ENCODE results near the gene NCCRP1.

The NCCRP1 gene

DNA sequence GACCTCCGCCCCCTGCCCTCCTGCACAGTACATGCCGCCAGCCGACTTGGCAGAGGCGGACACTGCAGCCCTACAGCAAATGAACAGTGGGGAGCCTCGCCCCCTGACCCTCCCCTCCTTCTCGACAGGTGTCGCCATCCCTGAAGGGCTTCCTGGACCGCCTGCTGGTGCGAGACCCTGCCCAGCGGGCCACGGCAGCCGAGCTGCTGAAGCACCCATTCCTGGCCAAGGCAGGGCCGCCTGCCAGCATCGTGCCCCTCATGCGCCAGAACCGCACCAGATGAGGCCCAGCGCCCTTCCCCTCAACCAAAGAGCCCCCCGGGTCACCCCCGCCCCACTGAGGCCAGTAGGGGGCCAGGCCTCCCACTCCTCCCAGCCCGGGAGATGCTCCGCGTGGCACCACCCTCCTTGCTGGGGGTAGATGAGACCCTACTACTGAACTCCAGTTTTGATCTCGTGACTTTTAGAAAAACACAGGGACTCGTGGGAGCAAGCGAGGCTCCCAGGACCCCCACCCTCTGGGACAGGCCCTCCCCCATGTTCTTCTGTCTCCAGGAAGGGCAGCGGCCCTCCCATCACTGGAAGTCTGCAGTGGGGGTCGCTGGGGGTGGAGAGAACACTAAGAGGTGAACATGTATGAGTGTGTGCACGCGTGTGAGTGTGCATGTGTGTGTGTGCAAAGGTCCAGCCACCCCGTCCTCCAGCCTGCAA is 18.3 kb upstream of the NCCRP1 start:
- in situ Hi-C loops (cut with MboI; ENCODE audit: low sequenced_read_pairs): no loop called here

DNA sequence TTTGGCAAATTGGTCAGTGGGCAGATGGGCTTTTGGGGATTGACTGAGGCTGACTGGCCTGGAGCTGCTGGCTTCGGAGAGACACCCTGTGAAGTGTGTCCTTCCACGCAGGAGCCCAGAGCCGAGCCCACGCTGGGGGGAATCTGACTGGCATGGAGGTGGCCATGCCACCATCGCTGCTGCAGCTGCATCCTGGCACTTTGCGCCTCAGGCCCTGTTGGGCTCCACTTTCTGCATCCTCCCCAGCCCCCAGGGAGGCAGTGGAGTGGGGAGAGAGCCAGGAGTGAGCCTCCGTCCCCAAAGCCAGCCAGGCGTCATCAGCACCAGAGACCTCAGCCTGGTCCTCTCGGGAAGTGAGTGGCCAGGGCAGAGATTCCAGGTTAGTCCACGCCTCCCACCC is 17.0 kb upstream of the NCCRP1 start:
- in situ Hi-C loops (cut with MboI; ENCODE audit: low sequenced_read_pairs): no loop called here

DNA sequence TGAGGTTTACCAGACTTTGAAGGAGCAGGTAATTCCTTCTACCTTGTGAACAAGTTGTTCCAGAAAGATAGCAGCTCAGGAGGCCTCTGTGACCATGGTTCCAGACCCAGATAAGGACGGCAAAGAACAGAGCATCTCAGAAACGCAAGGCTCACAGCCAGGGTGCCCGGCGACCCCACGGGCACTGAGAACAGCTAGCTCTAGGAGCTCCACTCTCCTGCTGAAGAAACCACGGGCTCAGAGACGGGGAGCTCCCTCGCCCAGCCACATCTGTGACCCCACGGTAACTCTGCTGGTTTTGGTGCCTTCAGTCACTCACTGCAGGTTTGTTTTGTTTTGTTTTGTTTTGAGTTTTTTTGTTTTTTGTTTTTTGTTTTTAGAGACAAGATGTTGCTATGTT is 16.0 kb upstream of the NCCRP1 start:
- in situ Hi-C loops (cut with MboI; ENCODE audit: low sequenced_read_pairs): no loop called here

DNA sequence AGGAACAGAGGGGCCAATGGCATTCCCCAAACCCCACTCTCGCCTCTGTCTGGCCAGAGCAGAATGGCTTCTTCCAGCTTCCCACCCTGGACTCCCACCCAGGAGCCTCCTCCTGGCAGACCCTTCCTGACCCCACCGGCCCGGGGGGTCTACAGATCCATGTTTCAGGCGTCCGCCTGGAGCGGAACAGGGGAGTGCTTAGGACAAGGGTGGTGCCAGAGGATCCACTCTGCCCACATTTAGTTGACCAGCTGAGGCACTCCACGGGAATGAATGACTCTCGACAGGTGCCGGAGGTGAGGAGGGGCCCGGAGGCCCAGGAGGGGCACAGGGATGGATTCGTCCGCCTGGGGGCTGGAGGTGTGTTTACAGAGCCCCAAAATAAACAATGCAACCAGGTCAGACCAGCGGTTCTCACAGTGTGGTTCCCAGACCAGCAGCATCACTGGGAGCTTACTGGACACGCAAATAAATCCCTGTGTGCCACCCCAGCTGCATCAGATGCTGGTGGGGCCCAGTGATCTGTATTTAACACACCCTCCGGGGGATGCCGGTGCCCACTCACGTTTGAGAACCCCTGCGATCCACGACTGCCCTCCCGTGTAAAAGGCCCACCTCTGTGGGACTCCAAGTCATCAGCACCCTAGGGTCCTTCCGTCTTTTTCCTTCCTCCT is 15.1 kb upstream of the NCCRP1 start:
- in situ Hi-C loops (cut with MboI; ENCODE audit: low sequenced_read_pairs): no loop called here

DNA sequence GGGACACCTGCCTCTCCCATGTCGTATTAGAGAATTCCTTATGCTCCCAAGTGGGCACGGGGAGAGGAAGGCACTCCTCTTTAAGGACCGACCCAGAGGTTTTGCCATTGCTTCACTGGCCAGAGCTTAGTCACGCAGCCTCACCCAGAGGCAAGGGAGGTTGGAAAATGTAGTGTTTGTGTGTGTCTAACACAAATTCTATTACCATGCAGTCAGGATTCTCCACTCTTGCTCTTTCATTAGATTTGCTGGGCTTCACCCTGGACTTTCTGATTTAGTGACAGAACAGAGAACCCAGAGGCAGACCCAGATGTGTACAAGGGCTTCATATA is 14.6 kb upstream of the NCCRP1 start:
- in situ Hi-C loops (cut with MboI; ENCODE audit: low sequenced_read_pairs): no loop called here

DNA sequence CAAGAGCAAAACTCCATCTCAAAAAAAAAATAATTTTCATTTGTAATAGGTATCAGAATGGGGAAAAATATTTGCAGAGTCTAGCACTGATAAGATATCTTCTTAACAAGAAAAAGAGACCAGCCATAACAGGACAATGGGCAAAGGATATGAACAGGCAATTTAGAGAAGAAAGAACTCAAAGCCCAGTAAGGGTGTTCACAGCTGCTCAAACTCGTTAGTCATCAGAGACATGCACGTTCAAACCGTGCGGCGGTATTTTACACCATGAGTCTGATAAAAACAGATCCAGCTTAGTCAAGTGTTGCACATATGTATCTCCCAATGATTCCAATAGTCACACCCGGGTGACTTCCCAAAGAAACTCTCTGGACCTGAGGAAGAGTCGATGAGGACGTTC is 13.7 kb upstream of the NCCRP1 start:
- in situ Hi-C loops (cut with MboI; ENCODE audit: low sequenced_read_pairs): no loop called here

DNA sequence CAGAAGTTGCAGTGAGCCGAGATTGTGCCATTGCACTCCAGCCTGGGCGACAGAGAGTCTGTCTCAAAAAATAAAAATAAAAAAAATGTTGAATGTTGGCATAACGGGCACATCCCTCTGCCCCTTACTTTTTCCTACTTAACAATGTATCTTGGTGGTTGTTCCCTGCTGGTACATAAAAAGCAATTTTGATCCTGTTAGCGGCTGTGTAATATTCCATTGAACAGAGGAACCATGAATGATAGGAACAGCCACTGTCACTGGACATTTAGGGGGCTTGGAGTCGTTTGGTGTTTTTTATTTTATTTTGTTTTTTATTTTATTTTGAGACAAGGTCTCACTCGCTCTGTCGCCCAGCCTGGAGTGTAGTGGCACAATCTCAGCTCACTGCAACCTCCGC is 10.4 kb upstream of the NCCRP1 start:
- in situ Hi-C loops (cut with MboI; ENCODE audit: low sequenced_read_pairs): no loop called here

DNA sequence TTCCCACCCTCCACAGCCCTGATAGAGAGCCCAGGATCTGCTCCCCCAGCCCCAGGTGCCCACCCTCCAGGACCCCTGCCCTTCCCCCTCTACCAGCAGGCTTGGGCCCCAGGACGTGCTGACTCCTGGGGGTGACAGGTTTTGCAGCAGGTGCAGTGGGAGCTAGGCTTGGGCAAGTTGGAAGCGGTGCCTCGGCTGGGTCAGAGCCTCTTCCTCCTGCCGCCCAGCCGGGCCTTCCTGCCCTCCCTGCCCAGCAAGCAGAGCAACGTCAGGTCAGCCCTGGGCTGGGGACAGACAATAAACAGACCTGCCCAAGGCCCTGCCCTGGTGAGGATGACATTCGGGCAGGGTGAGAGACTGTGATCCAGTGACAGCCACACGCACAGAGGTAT is 9.2 kb upstream of the NCCRP1 start:
- in situ Hi-C loops (cut with MboI; ENCODE audit: low sequenced_read_pairs): no loop called here

DNA sequence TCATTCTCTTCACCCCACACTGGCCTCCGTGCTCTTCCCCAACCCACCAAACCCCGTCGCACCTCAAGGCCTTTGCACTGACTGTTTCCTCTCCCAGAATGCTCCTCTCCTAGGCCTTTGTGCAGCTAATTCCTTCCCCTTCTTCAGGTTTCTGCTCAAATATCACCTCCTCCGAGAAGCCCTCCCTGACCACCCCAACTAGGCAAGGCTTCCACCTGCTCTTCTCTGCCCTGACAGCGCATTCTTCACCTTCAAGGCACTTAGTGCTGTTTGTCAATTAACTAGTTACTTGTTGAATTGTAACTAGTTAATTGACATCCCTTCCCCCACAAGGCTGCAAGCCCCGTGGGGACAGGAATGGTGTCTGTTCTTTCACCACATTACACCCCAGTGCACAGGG is 7.8 kb upstream of the NCCRP1 start:
- in situ Hi-C loops (cut with MboI; ENCODE audit: low sequenced_read_pairs): no loop called here

DNA sequence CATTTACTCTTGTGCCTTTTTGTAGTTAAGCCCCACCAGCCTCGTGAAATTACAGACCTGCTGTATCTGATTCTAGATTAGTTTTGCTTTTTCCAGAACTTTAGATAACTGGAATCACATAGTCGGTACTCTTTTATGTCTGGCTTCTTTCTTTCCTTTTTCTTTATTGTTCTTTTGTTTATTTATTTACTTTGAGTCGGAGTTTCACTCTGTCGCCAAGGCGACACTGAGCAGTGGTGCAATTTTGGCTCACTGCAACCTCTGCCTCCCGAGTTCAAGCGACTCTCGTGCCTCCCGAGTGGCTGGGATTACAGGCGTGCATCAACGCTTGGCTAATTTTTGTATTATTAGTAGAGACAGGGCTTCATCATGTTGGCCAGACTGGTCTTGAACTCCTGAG is 6.0 kb upstream of the NCCRP1 start:
- in situ Hi-C loops (cut with MboI; ENCODE audit: low sequenced_read_pairs): no loop called here

DNA sequence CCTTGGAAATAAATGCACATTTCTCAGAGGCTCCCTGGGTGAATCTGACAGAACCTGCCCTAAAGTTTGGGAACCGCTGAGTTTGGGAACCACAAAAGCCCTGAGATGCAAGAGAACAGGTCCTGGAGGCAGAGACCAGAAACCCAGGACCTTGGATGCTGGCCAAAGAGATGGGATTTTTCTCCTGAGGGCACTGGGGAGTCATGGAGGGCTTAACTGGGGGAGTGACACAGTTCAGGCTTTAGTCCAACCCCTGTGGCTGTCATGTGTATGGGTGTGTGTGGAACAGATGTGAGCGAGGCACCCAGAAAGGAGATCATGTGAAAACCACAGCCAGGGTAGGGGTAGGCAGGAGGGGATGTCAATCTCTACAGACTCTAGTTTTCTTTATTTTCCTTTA is 3.9 kb upstream of the NCCRP1 start:
- in situ Hi-C loops (cut with MboI; ENCODE audit: low sequenced_read_pairs): no loop called here

DNA sequence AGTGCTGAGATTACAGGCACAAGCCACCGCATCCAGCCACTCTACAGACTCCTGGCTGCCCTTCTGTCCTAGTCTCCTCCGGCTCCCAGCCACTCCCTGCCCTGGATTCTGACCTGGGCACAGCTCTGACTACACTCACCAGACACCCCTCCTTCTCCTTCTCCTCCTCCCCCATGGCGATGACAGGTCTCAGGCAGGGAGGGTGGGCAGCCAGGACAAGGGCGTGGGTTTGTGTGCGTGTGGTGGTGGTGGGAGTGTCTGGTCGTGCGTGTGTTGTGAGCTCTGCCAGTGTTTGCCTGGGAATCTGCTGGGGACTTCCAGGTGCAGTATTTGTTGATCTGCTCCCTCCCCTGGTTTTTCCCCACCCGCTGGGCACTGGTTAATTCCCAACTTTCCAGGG is 3.0 kb upstream of the NCCRP1 start:
- in situ Hi-C loops (cut with MboI; ENCODE audit: low sequenced_read_pairs): no loop called here

DNA sequence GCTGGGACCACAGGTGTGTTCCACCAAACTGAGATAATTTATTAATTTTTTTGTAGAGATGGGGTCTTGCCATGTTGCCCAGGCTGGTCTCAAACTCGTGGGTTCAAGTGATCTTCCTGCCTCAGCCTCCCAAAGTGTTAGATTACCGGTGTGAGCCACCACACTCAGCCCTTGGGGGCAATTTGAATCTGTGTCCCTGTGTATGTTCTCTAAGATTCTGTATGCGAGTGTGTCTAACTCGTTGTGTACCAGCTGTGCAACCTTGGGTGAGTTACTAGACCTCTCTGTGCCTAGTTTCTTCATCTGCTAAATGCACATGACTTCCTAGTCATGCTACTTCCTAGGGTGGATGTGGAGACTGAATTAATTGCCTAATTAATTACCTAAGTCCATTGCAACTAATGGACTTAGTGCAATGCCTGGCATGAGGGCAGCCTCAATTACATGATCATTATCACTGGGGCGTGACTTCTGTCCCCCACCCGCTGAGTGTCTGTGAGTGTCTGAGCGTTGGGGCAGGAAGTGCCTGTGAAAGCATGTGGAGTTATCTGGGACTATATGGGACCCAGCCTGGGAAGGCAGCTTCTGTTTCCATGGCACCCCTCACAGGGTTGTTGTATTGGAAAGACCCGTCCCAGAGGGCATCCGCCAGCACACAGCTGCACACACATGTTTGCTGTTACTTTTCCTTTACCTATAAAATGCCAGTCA is 1.8 kb upstream of the NCCRP1 start:
- in situ Hi-C loops (cut with MboI; ENCODE audit: low sequenced_read_pairs): no loop called here

DNA sequence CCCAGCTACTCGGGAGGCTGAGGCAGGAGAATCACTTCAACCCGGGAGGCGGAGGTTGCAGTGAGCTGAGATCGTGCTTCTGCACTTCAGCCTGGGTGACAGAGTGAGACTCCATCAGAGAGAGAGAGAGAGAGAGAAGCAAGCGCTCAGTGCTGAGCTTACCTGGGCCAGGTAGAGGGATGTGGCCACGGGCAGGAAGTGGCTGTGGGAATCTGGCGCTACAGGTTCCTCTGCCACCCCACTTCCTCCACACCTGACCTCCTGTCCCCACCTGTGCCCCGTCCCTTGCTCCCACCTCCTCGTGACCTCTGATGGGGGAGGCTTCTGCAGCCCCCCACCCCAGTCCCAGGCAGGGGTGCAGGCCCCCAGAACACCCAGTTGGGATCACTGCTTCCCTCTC is 1.0 kb upstream of the NCCRP1 start:
- in situ Hi-C loops (cut with MboI; ENCODE audit: low sequenced_read_pairs): no loop called here

DNA sequence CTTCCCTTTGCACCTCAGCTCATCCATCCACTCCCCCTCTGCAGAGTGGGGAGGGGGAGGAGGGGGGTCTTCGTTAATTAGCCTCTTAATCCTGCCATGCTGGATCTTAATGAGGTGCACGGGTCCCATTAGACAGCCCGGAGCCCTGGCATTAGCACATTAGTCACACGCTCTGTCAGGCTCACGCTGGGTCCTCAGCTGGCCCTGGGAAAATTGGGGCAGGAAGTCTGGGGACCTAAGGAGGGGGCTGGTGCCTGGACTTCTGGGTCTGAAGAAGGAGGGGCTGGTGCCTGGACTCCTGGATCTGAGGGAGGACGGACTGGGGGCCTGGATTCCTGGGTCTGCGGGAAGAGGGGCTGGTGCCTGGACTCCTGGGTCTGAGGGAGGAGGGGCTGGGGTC is 444 bp upstream of the NCCRP1 start:
- in situ Hi-C loops (cut with MboI; ENCODE audit: low sequenced_read_pairs): no loop called here

DNA sequence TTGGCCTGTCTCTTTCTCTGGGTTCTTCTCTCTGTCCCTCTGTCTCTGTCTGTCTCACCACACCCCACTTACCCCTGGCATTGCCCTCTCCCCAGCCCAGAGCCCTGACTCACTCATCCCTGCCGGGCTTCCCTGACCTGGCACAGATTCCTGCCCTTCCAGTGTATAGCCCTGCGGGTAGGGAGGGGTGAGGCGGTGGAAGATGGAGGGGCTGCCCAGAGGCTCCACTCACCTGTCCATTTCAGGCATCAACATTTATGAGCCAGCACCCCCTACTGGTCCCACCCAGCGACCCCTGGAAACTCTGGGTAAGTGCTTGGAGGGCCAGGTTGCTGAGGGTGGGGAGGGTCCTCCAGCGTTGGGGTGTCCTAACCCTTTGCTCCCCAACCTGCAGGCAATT is 1.0 kb downstream of the NCCRP1 start:
- in situ Hi-C loops (cut with MboI; ENCODE audit: low sequenced_read_pairs): no loop called here

DNA sequence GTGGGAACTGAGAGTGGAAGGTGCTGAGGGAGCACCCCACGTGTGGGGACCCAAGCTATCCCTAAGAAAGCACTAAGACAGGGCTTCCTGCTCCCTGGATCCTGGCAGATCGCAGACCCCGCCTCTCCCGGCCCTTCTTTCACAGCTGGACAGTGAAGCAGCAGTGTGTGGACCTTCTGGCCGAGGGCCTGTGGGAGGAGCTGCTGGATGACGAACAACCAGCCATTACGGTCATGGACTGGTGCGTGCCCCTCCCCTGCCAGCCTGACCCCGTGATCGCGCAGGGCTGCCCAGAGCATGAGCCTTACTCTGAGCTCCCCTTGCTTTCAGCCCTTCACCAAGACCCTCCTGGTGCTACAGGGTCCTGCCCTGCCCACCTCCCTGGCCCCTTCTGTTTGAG is 2.3 kb downstream of the NCCRP1 start:
- in situ Hi-C loops (cut with MboI; ENCODE audit: low sequenced_read_pairs): no loop called here

DNA sequence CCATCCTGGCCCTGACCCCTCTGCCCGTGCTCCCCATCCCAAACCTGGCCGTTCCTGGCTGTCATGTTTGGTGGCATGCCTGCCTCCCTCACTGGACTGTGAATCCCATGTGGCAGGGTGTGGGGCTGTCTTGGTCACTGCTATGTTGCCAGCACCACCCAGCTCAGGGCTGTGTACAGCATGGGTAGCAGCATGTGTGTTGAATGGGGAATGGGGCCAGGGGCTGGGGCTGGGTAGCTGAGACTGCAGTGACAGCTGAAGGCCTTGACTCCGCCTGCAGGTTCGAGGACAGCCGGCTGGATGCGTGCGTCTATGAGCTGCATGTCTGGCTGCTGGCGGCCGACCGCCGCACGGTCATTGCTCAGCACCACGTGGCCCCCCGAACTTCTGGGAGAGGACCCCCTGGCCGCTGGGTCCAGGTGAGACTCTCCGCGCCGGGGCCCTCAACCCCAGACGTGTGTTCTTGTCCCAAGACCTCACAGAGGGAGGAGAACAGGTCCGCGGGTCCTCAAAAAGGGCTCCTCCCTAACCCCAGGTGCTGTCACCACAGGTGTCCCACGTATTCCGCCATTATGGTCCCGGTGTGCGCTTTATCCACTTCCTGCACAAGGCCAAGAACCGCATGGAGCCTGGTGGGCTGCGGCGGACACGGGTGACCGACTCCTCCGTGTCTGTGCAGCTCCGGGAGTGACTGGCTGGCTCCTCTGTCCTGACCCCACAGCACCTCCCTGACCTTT is 3.5 kb downstream of the NCCRP1 start:
- in situ Hi-C loops (cut with MboI; ENCODE audit: low sequenced_read_pairs): no loop called here

DNA sequence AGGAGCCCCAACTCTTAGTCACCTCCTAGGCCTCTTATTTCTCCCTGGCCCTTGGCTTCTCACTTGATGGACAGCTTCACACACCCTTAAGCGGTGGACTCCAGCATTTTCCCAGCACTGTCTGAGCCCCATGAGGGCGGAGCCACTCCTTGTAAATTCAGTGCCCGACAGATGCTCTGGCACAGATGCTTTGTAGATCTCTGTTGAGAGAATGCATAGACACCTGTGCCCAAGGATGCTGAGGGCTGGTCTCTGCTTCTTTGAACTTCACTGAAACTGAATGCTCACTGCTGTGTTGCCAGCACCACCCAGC is 4.0 kb downstream of the NCCRP1 start:
- in situ Hi-C loops (cut with MboI; ENCODE audit: low sequenced_read_pairs): no loop called here

DNA sequence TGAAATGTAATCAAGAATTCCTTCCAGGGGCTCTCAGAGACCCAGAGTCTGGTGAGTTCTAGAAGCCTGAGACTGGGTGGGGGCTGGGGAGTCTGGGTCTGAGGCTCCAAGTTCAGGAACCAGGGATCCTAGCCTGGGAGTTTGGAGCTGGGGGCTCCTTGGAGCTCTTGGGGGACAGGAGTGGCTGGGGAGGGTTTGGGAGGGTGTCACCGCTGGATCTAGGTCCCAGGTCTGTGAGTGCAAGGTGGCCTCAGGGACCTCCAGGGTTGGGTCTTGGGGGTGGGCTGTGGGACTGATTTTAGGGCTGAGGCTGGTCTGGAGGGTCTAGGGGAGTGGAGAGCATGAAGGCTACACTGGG is 6.2 kb downstream of the NCCRP1 start:
- in situ Hi-C loops (cut with MboI; ENCODE audit: low sequenced_read_pairs): no loop called here

DNA sequence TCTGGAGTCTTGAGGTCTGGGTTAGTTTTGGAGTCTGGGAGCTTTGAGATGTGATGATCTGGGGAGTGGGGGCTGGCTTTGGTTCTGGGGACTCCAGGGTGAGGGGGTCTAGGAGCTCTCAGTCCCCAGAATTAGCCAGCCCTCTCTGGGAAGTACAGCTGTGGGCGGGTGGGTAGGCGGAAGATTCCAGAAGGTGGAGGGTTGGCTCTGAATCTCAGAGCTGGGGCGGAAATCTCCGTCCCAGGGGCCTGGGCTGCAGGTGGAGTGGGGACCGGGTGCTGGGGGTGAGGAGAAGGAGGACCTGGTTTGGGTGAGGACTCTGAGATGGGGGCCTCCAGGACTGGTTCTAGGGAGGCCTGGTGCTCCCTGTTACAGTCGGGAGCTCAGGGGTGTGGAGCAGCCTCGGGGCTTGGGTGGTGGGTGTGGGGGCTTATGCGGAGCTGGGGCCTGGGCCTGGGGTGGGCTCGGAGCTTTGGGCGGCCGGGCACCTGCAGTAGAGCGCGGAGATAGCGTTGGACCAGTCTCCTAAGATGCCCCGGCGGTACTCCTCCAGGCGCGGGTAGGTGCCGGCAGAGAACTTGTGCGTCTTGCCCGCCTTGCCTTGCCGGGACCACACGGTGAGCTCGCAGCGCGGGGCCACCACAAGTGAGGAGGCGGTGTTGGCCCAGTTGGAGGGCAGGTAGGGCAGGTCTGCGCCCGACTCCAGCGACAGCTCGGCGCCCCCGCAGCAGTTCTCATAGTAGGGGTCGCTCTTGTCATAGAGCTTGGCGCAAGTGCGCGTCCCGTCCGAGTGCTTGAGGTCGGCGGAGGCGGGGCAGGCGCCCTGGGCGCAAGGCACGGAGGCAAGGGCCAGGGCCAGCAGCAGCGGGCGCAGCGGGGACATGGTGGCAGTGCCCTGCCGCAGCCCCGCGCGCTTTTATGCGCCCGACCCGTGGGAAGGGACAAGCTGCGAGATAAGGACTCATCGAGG is 6.9 kb downstream of the NCCRP1 start, which contains the start of gene SYCN:
TSS of gene SYCN (minus strand) at position 892 of the 970 bp plus-strand sequence. CDS start at position 883, 9 bp downstream.
- in situ Hi-C loops (cut with MboI; ENCODE audit: low sequenced_read_pairs): no loop called here
